Spinal cord (tissue), 10 donors: Measurements from ENCODE around the gene CETP. TPM values are rescaled to one million over a fixed set of nuclear protein-coding genes. Genes with fewer than 3 reads are reported as not detected.

Experiments
- DNase-seq, 6 donors: peaks; one replicate each; pipeline versions ENCODE4 v3.0.0 to v3.0.0-alpha.2; 2013 to 2015; ENCODE audit warnings: low spot score in 6 of 6, low read depth in 4 of 6
- H3K27ac ChIP-seq: one replicate; pipeline ENCODE4 v1.5.1; 2013; ENCODE audit warnings: low read depth, low read length, control low read depth
- H3K27me3 ChIP-seq: one replicate; pipeline ENCODE4 v1.6.1; 2013; ENCODE audit warnings: low read length; ENCODE audit not compliant: control insufficient read depth, insufficient read depth
- H3K36me3 ChIP-seq: one replicate; pipeline ENCODE4 v1.6.1; 2013; ENCODE audit warnings: low read length; ENCODE audit not compliant: control insufficient read depth, insufficient read depth
- H3K4me1 ChIP-seq: one replicate; pipeline ENCODE4 v1.6.1; 2013; ENCODE audit warnings: low read length; ENCODE audit not compliant: control insufficient read depth, insufficient read depth
- H3K4me3 ChIP-seq: one replicate; pipeline ENCODE4 v1.5.1; 2013; ENCODE audit warnings: low read depth, low read length, control low read depth
- H3K9me3 ChIP-seq: one replicate; pipeline ENCODE4 v1.6.1; 2013; ENCODE audit warnings: low read length; ENCODE audit not compliant: control insufficient read depth, insufficient read depth
- WGBS: methylation state at CpG from one replicate; pipeline ENCODE4 v1.1.5; 2013; ENCODE audit warnings: missing lambda C conversion rate; ENCODE audit not compliant: insufficient coverage; 5-methylcytosine and 5-hydroxymethylcytosine counted together
- long read RNA-seq, 4 donors: transcript quantifications; one replicate each; lab custom pipeline, GENCODE V29; 2026
- polyA plus RNA-seq, 2 donors: library from polyadenylated mRNA; unstranded; fragments of 120-200 nt; gene quantifications; one replicate each; pipeline ENCODE4 v1.2.1, GENCODE V29; 2013; ENCODE audit not compliant: insufficient read length in 2 of 2
- total RNA-seq, 2 donors: library from RNA; depleted of rRNA in 1 of 2; stranded (reverse); fragments of 120-200 nt in 1 of 2; fragments of >200 nt in 1 of 2; gene quantifications; one replicate each; pipeline versions ENCODE4 v1.2.3 to v1.2.4, GENCODE V29; 2013 to 2014
- donor health status: healthy.

The CETP gene, protein sequence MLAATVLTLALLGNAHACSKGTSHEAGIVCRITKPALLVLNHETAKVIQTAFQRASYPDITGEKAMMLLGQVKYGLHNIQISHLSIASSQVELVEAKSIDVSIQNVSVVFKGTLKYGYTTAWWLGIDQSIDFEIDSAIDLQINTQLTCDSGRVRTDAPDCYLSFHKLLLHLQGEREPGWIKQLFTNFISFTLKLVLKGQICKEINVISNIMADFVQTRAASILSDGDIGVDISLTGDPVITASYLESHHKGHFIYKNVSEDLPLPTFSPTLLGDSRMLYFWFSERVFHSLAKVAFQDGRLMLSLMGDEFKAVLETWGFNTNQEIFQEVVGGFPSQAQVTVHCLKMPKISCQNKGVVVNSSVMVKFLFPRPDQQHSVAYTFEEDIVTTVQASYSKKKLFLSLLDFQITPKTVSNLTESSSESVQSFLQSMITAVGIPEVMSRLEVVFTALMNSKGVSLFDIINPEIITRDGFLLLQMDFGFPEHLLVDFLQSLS
- total RNA-seq (10 to 100 TPM in 1 of 2 donors, 1 to 10 TPM in 1; 2.0 to 13.5 TPM), polyA plus RNA-seq (1 to 10 TPM; 3.3 to 3.9 TPM)
- long read RNA-seq, donor 1, partial matches to known transcripts, result 0 of 1 reads
- long read RNA-seq, donor 1, other reads (novel, unspliced or antisense), result 0 of 1 reads
- long read RNA-seq, donor 2, result 0 reads
- long read RNA-seq, donor 3, partial matches to known transcripts, result 0 of 2 reads
- long read RNA-seq, donor 3, other reads (novel, unspliced or antisense), result 0 of 2 reads
- long read RNA-seq, donor 4, partial matches to known transcripts, result 0 of 4 reads
- long read RNA-seq, donor 4, other reads (novel, unspliced or antisense), result 0 of 4 reads

DNA sequence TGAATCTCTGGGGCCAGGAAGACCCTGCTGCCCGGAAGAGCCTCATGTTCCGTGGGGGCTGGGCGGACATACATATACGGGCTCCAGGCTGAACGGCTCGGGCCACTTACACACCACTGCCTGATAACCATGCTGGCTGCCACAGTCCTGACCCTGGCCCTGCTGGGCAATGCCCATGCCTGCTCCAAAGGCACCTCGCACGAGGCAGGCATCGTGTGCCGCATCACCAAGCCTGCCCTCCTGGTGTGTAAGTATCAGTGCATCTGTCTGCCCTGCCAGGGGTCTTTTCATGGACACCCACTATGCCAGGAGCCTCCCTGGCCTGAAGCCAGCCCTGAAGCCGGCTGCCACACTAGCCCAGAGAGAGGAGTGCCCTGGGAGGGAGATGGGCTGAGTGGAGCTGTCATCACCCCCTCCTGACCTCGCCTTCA is at the start of gene CETP:
CETP (plus strand) TSS at position 100 of the 431 bp plus-strand sequence; CDS start at position 130, 30 bp downstream.
- Histone ChIP-seq H3K27ac (peak within 1 kb of the TSS; percentile 33), H3K36me3 (no peaks in the 10 kb centered on the region), H3K4me1 (peaks cover 28% of the 10 kb centered on the region), H3K4me3 (no peak within 1 kb of the TSS), H3K27me3 (no peaks in the 10 kb centered on the region), H3K9me3 (no peaks in the 10 kb centered on the region)
- WGBS, result 59% methylated on average over 11 of the region's 12 CpGs
- DNase-seq, result no peak

DNA sequence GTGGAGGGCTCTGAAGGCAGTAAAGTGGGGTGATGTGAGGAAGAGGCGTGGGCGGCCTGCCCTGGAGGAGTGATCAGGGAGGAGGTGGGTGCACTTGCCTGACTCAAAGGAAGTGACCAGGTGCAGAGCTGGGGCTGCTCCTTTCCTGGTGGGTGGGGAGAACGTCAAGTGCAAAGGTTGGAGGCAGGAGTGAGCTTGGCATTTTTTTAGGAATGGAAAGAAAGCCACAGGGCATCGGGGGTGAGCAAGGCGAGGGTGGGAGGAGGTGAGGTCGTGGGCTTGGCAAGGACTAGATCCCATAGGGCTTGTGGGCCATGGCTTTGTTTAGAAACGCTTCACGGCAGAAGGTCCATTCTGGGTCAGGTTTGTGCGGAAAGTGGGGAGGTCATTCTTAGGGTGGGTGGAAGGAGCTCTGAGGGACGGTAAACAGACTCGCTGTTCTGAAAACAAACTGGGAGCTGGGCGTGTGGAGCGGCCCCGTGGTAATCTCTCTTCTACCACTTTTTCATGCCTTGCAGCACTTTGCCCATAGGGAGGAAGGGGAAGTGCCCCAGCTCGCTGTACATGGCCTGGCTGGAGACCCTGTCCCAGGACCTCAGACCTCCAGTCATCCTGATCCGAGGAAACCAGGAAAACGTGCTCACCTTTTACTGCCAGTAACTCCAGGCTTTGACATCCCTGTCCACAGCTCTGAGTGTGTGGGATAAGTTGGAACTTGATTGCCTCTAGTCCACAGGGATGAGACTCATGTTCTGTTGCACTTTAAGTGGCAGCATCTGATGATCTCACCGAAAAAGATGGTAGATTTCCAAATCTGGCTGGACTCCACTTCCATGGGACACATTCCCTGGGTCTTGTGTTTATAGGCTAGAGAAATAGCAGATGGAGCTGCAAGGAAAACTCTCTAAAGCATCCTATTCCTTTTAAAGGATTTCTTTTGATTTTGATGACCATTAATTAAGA is 48.7 kb upstream of the CETP start:
- Histone ChIP-seq H3K4me1 (peaks cover 36% of the 10 kb centered on the region), H3K36me3 (no peaks in the 10 kb centered on the region), H3K4me3 (no peak overlapping the region), H3K9me3 (no peaks in the 10 kb centered on the region), H3K27me3 (no peaks in the 10 kb centered on the region), H3K27ac (peak overlapping the region; percentile 27)
- 78% methylated on average over 9 of the region's 18 CpGs for WGBS
- DNase-seq, result peak in 1 of 6 donors; percentile 27

DNA sequence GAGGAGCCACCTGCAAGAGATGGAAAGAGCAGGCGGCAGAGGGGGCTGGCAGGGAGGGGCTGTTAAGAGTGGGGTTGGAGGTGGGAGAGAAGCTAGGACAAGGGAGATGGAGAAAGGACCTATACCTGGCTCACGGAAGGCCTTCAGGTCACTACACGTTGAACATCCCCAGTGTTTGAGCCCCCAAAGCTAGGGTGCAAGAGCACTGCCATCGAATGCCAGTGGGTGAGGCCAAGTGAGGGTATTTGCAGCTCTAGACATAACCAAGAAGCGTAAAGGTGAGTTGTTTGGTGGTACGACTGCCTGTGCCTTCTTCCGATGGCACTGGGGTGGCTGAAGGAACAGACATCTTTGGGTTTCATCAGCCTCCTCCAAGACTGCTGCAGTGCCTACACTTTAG is 46.9 kb upstream of the CETP start:
- Histone ChIP-seq H3K4me1 (peaks cover 36% of the 10 kb centered on the region), H3K36me3 (no peaks in the 10 kb centered on the region), H3K27me3 (no peaks in the 10 kb centered on the region), H3K9me3 (no peaks in the 10 kb centered on the region), H3K4me3 (no peak overlapping the region), H3K27ac (peak overlapping the region; percentile 88)
- 95% methylated on average over 7 of the region's 7 CpGs for WGBS
- DNase-seq, result no peak

DNA sequence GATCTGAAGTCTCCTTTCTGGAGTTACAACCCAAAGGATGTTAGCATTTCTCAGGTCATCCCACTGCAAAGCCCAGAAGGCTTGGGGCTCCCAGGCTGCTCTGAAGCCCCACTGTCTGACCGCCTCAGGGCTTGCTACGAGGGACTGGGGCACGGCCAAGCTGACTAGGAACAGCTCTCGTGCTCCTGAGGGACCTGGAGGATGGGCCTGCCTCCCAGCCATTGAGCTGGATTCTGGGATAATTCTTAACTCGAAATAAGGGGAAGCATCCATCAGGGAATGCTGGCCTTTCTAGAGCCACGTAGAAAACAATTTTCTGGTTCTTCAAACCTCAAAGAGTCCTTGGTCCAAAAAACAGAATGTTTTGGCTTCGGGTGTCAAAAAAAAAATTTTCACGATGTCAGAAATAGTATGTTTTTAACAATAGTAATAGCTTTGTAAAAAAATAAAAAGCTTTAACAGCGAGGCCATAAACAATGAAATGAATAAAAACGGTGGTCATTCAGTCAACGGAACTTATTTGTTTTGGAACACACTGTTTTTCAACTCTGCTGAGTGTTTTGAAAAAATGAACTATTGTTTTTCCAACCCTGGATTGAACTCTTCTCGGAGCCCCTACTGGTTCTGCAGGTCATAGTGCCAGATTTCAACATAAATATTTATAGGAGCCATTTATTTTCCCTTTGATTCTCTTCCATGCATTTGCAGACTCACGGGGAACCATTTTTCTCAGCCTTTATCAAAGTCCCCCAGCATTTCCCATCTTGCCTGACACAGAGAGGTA is 46.2 kb upstream of the CETP start:
- no peaks in the 10 kb centered on the region for H3K27me3 ChIP-seq
- no peaks in the 10 kb centered on the region for H3K36me3 ChIP-seq
- no peak overlapping the region for H3K4me3 ChIP-seq
- no peaks in the 10 kb centered on the region for H3K9me3 ChIP-seq
- peak in 1 of 6 donors; percentile 73 for DNase-seq
- peaks cover 36% of the 10 kb centered on the region for H3K4me1 ChIP-seq
- peak overlapping the region; percentile 88 for H3K27ac ChIP-seq
- 62% methylated on average over 6 of the region's 13 CpGs for WGBS

DNA sequence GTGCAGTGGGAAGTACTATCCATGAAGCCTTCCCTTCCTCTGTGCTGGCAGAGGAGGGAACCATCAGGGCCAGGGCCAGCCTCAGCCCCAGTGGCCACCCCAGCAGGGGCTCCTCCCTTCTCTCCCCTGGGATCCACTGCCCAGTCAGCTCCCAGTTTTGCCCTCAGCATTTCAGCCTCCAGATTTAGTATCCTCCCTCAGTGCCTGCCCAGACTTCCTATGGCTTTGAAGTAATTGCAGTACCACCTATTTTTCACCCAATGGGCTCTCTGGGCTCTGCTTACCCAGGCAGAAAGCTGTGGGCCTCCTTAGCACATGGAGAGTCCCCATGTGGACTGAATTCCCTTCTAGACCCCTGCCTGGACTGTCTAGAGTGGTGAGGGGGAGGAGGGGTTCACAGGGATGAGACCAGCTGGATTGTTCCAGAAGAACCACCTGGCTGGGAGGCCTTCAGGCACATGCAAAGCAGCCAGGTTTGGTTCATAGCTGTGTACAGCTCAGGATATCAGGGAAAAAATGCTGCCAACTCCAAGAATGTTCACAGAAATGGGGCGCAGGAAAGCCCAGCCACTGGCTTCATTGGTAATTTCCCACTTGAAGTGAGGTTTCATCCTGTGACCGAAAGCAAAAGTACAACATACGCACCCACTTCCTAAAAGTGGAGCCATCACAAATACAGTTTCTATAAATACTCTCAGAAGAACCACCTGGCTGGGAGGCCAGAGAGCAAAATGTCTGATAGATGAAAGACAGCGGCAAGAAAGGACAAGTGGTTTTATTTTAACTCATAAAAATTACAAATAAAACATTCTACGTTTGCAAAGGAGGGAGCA is 45.0 kb upstream of the CETP start:
- peaks cover 35% of the 10 kb centered on the region for H3K4me1 ChIP-seq
- H3K36me3 ChIP-seq, result no peaks in the 10 kb centered on the region
- no peaks in the 10 kb centered on the region for H3K9me3 ChIP-seq
- no peaks in the 10 kb centered on the region for H3K27me3 ChIP-seq
- H3K27ac ChIP-seq, result peak overlapping the region; percentile 82
- DNase-seq, result peak in 1 of 6 donors; percentile 28
- WGBS, result no CpG with 5 or more reads among the region's 5 CpGs
- no peak overlapping the region for H3K4me3 ChIP-seq

DNA sequence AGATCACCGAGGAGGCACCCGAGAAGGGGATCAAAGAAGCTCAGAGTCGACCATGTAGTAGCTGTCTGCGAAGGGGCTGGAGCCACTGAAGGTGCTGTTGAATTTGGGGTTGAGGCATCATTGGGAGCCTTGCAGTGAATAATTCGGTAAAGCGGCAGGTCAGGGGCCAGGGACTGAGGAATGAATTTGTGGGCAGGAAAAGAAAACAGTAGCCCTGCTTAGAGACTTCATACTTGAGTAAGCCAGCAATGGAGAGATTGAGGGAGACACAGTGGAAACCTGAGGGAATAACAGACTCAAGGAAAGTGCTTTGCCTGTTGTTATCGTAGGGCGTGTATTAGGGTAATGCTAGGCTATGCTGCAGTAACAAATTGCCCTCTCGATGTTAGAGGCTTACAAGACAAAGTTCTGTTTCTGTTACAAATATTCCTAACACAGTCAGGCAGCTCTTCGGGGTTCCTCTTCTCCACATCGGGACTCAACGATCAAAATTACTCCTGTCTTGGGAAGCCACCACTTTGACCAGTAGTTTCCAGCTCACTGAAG is 43.2 kb upstream of the CETP start:
- H3K27ac ChIP-seq, result no peak overlapping the region
- DNase-seq, result no peak
- H3K4me1 ChIP-seq, result peaks cover 21% of the 10 kb centered on the region
- H3K36me3 ChIP-seq, result no peaks in the 10 kb centered on the region
- H3K9me3 ChIP-seq, result no peaks in the 10 kb centered on the region
- WGBS, result 87% methylated on average over 6 of the region's 12 CpGs
- no peaks in the 10 kb centered on the region for H3K27me3 ChIP-seq
- H3K4me3 ChIP-seq, result no peak overlapping the region

DNA sequence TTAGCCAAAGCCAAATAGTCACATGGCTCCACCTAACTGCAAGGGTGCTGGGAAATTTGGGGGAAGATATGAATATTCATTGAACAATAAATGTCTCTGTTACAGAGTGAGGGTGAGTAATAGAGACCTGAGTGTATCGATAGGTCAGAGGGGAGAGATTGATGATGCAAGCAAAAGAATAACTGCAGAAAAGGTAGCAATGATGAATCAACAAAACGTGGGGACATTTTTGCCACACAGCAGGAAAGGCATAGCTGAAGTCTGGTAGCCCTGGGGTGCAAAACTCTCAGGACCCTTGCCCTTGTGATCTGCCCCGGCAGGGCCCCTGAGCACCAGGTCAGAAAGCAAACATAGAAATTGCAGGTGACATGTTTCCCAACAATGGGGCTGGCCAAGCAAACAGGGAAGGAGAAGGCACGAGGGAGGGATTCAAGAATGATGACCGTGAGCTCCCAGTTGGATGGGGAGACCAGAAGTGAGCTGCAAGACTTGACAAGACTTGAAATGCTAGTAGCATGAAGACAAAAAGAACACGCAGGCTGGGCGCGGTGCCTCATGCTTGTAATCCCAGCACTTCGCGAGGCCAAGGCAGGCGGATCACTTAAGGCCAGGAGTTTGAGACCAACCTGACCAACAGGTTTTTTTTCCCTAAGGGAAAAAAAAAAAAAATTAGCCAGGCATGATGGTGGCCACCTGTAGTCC is 42.5 kb upstream of the CETP start:
- H3K27ac ChIP-seq, result no peak overlapping the region
- peaks cover 21% of the 10 kb centered on the region for H3K4me1 ChIP-seq
- no peak overlapping the region for H3K4me3 ChIP-seq
- H3K9me3 ChIP-seq, result no peaks in the 10 kb centered on the region
- H3K36me3 ChIP-seq, result no peaks in the 10 kb centered on the region
- WGBS, result 86% methylated on average over 11 of the region's 11 CpGs
- DNase-seq, result no peak
- no peaks in the 10 kb centered on the region for H3K27me3 ChIP-seq
